Erythroblast (primary cell): ENCODE data around the gene NOM1.
"Not testable (repeated sequence)": the region's sequence is repeated elsewhere in the genome, so short reads cannot be mapped to it uniquely, and the experiment has no call there.

Experiments used
- GATA1 ChIP-seq: IDR thresholded peaks from 2 replicates; pipeline ENCODE4 v1.6.1; 2011; ENCODE audit warnings: low read depth, mild to moderate bottlenecking, control low read depth, low read length, moderate library complexity
- POLR2A ChIP-seq: IDR thresholded peaks from 2 replicates; pipeline ENCODE4 v1.6.1; 2011; ENCODE audit warnings: mild to moderate bottlenecking, low read length

- TF ChIP-seq POLR2A, GATA1: not testable (repeated sequence)
Observed at GRCh38 chr7:156953215-156953614, 3.7 kb downstream of the NOM1 start.
